HG02981 (cell line): ENCODE data around the gene GNAQ.
"Not testable (repeated sequence)": the region's sequence is repeated elsewhere in the genome, so short reads cannot be mapped to it uniquely, and the experiment has no call there.

Experiments
- ATAC-seq: cut with Tn5 transposase; IDR thresholded peaks from one replicate; pipeline ENCODE4 v1.9.1; 2021; ENCODE audit warnings: mild to moderate bottlenecking, moderate library complexity; ENCODE audit not compliant: unreplicated experiment

The GNAQ gene

DNA sequence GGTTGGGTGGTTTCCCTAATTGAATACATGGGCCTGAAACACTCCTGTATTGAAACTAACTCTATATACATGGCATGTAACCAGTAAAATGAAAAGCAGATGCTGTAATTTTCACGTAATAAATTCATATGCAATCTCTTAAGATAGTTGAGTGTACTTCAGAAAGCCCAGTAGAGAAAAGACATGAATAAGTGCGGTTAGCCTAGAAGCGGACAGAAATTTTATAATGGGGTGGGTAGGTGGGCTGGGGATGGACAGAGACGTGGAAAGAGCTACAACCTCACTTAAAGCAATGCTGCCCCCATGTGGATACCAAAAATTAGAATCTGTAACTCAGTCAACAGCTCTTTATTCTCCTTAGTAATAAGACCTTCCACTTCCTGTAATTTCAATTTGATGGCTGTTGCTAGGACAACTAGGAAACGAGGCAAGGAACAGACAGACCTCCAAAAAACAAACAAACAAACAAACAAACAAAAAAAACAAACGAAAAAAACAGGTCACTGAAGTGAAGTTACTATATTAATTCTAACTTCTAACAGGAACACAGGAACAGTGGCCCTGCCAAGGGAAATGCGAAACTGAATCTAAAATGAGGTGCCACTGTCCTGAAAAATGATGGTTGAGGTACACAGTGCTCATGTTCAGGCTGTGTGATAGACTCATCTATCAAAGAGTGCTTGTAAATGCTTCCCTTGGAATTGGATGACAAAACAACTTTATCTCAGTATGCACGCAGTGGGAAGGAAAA, 280.1 kb downstream of the GNAQ start:
- ATAC-seq = no peak

DNA sequence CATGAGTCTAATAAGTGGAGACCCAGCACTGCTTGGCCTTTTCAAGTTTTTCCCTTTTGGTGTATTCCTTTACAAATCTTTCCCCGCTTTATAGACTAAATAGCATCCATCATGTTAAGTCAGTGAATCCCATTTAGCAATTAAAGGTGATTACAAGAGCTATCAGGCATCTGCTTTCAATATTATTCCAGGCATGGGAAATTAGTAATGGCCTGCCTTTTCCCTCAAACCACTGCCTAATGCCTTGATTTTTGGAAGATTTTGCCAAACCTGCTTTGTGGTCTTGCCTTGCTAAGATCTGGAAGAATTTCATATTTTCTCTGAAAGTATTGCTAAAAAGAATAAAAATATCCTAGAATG, 280.6 kb downstream of the GNAQ start:
- no peak for ATAC-seq

DNA sequence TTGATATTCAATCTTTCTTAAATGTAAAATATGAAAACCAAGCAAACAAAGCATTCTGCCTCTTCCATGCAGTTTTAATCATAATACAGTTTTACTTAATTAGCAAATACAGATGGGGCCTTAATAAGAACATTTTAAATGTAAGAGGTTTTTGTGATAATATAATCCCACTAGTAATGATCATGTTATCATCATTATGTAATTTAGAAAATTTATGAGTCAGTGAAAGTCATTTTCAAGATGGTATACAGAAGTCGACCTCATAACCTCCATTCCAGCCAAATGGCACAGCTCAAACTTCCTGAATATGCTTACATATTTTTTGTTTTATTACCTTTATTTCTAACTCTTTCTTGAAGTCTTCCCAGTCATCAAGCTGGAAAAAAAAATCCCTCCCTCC, 281.3 kb downstream of the GNAQ start:
- no peak for ATAC-seq

DNA sequence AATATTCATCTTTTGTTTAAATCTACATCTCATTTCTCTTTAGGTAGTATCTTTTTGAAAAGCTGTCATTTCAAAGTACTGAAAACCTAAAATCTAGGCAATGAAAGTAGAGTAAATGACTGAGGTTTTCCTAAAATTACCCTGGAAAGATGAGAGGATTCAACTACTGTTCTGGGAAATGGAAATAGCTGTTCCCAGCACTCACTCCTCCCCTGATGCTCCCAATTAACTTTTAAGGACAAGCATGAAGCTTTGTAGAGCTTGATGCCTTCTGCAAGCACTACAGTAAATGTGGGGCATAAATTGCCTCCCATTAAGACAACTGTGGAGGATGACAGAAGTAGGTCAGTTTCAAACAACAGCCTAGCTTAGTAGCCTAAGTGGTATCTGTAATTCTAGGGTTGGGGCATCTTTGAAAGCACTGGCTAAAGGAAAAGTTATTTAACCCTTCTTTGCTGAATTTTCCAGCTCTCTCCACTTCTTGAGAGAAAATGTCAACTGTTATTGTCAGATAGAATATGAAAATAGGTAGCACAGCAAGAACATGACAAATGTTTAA, 283.3 kb downstream of the GNAQ start:
- ATAC-seq = no peak

DNA sequence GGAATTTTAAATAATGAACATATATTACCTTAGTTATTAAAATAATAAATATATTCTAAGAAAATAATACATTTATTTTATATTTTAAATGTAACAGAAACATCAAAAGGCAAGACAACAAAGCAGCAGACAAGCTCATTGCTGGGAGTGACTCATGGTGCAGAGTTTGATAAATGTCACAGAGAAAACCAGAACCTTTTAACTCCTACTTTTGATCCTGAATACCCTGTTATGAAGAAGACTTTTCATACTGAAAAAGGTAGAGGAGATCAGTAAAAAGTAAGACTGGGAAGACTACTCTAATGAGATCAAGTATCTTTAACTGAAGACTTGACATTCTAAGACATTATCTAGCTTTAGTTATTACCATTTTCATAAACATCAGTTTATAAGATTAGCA, 284.4 kb downstream of the GNAQ start:
- no peak for ATAC-seq

- no peak for ATAC-seq
Observed at GRCh38 chr9:77744841-77745430, 286.7 kb downstream of the GNAQ start.

DNA sequence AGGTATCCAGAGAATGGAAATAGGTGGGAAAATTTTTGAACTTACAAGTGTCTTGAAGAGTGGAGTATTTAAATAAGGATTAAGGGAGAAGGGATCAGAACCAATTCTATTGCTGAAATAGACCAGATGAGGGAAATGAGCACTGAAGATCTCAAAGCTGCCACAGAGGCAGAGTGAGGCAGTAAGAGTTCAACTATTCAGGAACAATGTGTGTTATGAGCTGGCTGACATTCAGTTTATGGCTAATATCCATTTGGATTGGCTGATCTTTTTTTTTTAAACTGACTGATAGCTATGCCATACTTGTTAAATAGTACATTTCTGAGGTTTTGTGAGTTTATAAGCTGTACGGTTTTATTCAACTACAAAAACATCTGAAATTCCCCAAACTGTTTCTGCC, 288.2 kb downstream of the GNAQ start:
- ATAC-seq = no peak

- no peak for ATAC-seq
Observed at GRCh38 chr9:77738932-77739331, 292.7 kb downstream of the GNAQ start.

DNA sequence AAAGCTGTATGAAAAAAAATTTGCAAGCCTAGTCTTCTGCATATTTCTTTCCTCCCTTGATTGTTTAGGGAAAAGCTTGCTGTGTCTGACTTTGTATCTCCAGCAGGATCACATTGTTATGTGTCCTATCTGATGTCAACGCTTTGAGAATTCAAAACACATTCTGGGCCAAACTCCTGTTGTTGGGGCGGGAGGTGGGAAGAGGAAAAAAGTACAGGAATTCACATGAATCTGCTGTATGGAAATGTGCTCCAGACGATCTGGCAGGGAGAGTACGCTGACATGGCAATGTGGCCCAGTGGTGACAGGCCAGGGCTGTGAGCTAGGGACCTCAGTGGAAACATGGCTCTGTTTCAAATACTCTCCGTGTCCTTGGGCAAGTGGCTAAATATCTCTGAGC, 296.1 kb downstream of the GNAQ start:
- ATAC-seq = no peak

DNA sequence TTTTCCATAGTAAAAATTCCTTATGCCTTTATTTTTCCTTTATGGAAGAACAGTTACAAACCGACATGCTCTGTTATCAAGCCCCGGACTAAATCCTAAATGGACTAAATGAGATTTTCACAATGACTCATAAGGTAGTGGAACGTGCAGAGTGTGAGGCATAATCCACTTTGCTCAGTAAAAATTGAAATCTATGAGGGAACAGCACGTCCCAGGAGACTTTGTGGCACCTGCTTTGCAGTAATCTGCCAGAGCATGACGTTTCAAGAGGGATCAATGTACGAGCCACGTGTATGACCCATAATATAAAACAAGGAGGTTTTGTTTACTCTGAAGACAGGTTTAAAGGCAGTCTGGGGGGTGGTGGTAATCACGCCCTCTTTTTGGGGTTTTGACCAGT, 299.7 kb downstream of the GNAQ start:
- no peak for ATAC-seq

DNA sequence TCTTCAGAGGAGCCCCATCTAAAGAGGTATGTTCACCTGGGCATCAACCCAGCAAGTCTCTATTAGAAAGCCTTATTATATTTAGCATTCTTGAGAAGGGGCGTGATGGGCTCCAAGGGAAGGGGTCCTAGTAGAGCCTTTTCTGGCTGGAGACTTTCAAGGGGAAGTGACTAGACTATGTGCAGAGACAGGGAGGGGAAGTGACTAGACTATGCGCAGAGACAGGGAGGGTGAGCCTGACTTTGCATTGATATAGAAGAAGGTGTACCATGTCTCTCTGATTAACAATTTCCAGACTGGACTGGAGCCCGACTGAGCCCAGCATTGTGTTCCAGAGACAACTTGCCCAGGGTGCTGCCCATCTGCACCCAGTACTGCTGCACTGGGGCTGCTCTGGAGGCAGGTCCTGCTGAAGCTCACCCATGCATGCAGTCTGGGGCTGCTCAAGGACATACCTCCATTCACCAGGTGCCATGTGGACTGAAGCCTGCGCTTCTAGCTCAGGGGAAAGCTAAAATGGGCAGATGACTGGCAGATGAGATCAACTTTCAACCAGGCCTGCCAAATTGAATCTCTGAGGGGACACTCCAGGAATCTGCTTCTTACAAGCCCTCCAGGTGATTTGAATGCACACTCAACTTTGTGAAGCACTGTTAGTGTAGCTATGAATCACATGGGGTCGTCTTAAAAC, 300.5 kb downstream of the GNAQ start:
- ATAC-seq = no peak

DNA sequence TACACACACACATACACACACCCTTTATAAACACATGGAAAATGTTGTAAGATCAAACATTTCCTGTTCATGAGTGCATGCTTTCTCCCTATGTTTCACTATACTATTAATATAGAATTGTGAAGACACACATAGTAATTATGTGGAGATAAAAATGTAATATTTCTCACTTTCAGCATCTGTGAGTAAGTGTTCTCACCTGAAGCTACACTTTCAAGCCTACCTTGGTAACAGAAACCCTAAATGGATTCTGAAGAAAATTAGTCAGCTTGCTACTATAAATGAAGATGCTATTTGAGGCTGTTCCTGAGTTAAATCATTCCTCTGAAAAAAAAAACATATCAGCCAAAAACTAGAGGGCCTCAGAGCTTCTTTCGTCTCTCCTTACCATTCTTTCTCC, 302.4 kb downstream of the GNAQ start:
- no peak for ATAC-seq

GRCh38 chr9:77726814-77727213, 304.8 kb downstream of the GNAQ start:
- ATAC-seq = no peak

GRCh38 chr9:77726289-77726688, 305.3 kb downstream of the GNAQ start:
- no peak for ATAC-seq

GRCh38 chr9:77725820-77726219, 305.8 kb downstream of the GNAQ start:
- no peak for ATAC-seq

DNA sequence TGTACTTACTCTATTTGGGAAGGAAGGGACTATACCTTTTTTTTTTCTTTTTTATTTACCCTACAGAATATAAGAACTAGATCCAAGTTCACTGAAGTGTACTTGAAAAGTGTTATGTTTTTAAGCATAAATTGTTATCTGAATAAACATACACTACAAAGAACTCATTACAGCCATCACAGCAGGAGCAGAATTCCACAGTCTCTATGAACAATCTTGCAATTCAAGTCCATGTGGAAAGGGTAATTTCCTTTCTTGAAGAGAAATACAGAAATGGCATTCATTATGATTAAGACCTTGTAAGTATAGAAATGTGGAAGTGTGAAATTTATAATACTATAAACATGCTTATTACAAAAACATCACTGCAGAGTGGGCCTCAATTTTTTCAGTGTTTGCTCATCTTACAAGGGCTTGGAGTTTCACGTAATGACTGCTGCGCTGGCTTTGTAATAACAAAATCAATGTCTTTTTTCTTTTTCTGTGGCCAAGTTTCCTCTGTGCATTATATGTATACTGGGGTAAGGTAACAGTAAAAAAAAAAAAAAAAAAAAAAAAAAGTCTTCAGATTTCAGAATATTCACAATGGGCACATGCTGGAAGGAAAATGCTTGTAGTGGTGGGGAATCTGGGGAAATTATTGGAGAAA, 306.4 kb downstream of the GNAQ start:
- no peak for ATAC-seq

GRCh38 chr9:77721156-77721555, 310.5 kb downstream of the GNAQ start:
- not testable (repeated sequence) for ATAC-seq

DNA sequence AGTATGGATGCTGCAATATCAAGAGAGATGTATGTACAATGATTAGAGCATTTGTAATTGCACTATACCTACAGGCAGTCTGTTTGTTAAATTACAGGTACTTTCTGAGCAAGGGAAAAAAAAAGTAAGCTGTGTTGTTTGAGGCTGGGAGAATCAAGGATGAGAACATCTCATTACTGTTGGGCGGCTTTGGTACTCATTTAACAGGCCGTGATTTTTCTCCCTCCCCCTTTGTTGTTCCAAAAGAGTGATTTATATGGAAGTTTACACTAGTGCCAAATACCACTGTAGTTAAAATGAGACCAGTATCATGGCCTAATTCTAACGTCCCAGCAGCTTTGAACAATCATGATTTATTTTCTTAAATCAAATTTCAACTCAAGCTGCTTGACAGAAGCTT, 312.3 kb downstream of the GNAQ start:
- ATAC-seq = no peak

DNA sequence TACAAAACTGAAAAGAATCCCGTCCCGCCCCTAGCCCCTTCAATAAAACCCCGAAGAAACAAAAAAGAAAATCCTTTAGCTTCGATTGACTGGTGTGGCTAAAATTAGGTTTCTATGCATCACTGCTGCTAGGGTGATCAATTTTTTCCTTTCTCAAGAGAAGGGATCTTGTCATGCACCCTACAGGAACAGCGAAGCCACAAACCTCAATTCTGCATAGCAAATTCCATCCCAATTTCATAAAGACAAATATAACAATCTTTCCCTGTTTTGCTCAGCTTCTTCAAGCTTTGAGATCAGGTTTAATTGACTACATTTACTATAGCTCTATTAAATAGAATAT, 313.3 kb downstream of the GNAQ start:
- not testable (repeated sequence) for ATAC-seq

- ATAC-seq = not testable (repeated sequence)
Observed at GRCh38 chr9:77717608-77718297, 313.9 kb downstream of the GNAQ start.

DNA sequence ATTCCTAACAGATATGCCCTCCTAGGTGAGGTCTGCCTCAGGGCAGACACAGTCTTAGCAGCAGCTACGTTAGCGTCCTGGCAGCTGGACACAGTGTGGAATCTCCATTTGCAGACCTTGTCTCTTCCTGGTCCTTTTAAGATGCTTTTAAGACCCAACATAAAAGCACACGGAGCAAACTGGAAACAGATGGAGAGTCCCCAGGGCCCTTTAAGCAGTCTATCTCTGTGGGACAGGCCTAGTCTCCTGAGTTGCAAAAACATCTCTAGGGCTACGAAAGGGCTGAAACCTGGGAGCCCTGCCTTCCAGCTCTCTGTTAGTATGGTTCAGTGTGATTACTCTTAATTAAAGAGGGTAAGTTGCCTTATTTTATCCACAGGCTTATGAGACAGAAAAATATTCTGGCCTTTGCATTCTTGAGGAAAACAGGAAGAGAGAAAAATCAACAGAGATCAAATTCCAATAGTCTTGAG, 317.5 kb downstream of the GNAQ start:
- no peak for ATAC-seq
